Measurements from ENCODE around the gene SEC22B.
"Not testable (repeated sequence)": the region's sequence is repeated elsewhere in the genome, so short reads cannot be mapped to it uniquely, and the experiment has no call there.

The SEC22B gene

GRCh38 chr1:120176092-120176855 lies at the start of gene SEC22B:
Gene SEC22B (minus strand): TSS chr1:120176520. CDS start chr1:120176381, 139 bp downstream.
- peak within 1 kb of the TSS; percentile 98 for H3K4me3 ChIP-seq (ENCODE audit: low read depth, low read length)

- not testable (repeated sequence) for H3K4me3 ChIP-seq (ENCODE audit: low read depth, low read length)
These were observed 41.6 kb upstream of the SEC22B start for GRCh38 chr1:120217933-120218332.

GRCh38 chr1:120217175-120217929 lies 41.0 kb upstream of the SEC22B start:
- not testable (repeated sequence) for H3K4me3 ChIP-seq (ENCODE audit: low read depth, low read length)

- H3K4me3 ChIP-seq (ENCODE audit: low read depth, low read length): not testable (repeated sequence)
These were observed 37.3 kb upstream of the SEC22B start for GRCh38 chr1:120213606-120214005.

- not testable (repeated sequence) for H3K4me3 ChIP-seq (ENCODE audit: low read depth, low read length)
These were observed 34.4 kb upstream of the SEC22B start for GRCh38 chr1:120210754-120211153.

- H3K4me3 ChIP-seq (ENCODE audit: low read depth, low read length): not testable (repeated sequence)
These were observed 20.8 kb upstream of the SEC22B start for GRCh38 chr1:120196863-120197775.

GRCh38 chr1:120188626-120189025 lies 12.3 kb upstream of the SEC22B start:
- H3K4me3 ChIP-seq (ENCODE audit: low read depth, low read length): not testable (repeated sequence)

GRCh38 chr1:120182176-120182707 lies 5.9 kb upstream of the SEC22B start:
- not testable (repeated sequence) for H3K4me3 ChIP-seq (ENCODE audit: low read depth, low read length)

- not testable (repeated sequence) for H3K4me3 ChIP-seq (ENCODE audit: low read depth, low read length)
These were observed 3.7 kb upstream of the SEC22B start for GRCh38 chr1:120179811-120180690.

GRCh38 chr1:120178799-120179756 lies 2.8 kb upstream of the SEC22B start:
- no peak overlapping the region for H3K4me3 ChIP-seq (ENCODE audit: low read depth, low read length)

GRCh38 chr1:120178058-120178457 lies 1.7 kb upstream of the SEC22B start:
- not testable (repeated sequence) for H3K4me3 ChIP-seq (ENCODE audit: low read depth, low read length)

- H3K4me3 ChIP-seq (ENCODE audit: low read depth, low read length): peak overlapping the region; percentile 98
These were observed 632 bp downstream of the SEC22B start for GRCh38 chr1:120175688-120176087.

- H3K4me3 ChIP-seq (ENCODE audit: low read depth, low read length): not testable (repeated sequence)
These were observed 11.6 kb downstream of the SEC22B start for GRCh38 chr1:120164761-120165160.

- H3K4me3 ChIP-seq (ENCODE audit: low read depth, low read length): not testable (repeated sequence)
These were observed 14.3 kb downstream of the SEC22B start for GRCh38 chr1:120162015-120162414.

GRCh38 chr1:120158495-120158894 lies 17.8 kb downstream of the SEC22B start:
- H3K4me3 ChIP-seq (ENCODE audit: low read depth, low read length): not testable (repeated sequence)

GRCh38 chr1:120158086-120158485 lies 18.2 kb downstream of the SEC22B start:
- H3K4me3 ChIP-seq (ENCODE audit: low read depth, low read length): not testable (repeated sequence)

GRCh38 chr1:120150138-120150822 lies 26.0 kb downstream of the SEC22B start:
- not testable (repeated sequence) for H3K4me3 ChIP-seq (ENCODE audit: low read depth, low read length)

GRCh38 chr1:120149420-120150059 lies 26.8 kb downstream of the SEC22B start:
- not testable (repeated sequence) for H3K4me3 ChIP-seq (ENCODE audit: low read depth, low read length)

Data from iPS-11a (cell line).